Spinal cord (tissue), 10 donors: ENCODE measurements around the gene TMTC2. TPM values are rescaled to one million over a fixed set of nuclear protein-coding genes. Genes with fewer than 3 reads are reported as not detected.

Experiments
- DNase-seq, 6 donors: peaks; one replicate each; pipeline versions ENCODE4 v3.0.0 to v3.0.0-alpha.2; 2013 to 2015; ENCODE audit warnings: low spot score in 6 of 6, low read depth in 4 of 6
- H3K27ac ChIP-seq: one replicate; pipeline ENCODE4 v1.5.1; 2013; ENCODE audit warnings: low read depth, low read length, control low read depth
- H3K27me3 ChIP-seq: one replicate; pipeline ENCODE4 v1.6.1; 2013; ENCODE audit warnings: low read length; ENCODE audit not compliant: control insufficient read depth, insufficient read depth
- H3K36me3 ChIP-seq: one replicate; pipeline ENCODE4 v1.6.1; 2013; ENCODE audit warnings: low read length; ENCODE audit not compliant: control insufficient read depth, insufficient read depth
- H3K4me1 ChIP-seq: one replicate; pipeline ENCODE4 v1.6.1; 2013; ENCODE audit warnings: low read length; ENCODE audit not compliant: control insufficient read depth, insufficient read depth
- H3K4me3 ChIP-seq: one replicate; pipeline ENCODE4 v1.5.1; 2013; ENCODE audit warnings: low read depth, low read length, control low read depth
- H3K9me3 ChIP-seq: one replicate; pipeline ENCODE4 v1.6.1; 2013; ENCODE audit warnings: low read length; ENCODE audit not compliant: control insufficient read depth, insufficient read depth
- whole genome bisulfite sequencing: methylation state at CpG from one replicate; pipeline ENCODE4 v1.1.5; 2013; ENCODE audit warnings: missing lambda C conversion rate; ENCODE audit not compliant: insufficient coverage; 5-methylcytosine and 5-hydroxymethylcytosine counted together
- polyA plus RNA-seq, 2 donors: library from polyadenylated mRNA; unstranded; fragments of 120-200 nt; gene quantifications; one replicate each; pipeline ENCODE4 v1.2.1, GENCODE V29; 2013; ENCODE audit not compliant: insufficient read length in 2 of 2
- total RNA-seq, 2 donors: library from RNA; depleted of rRNA in 1 of 2; stranded (reverse); fragments of 120-200 nt in 1 of 2; fragments of >200 nt in 1 of 2; gene quantifications; one replicate each; pipeline versions ENCODE4 v1.2.3 to v1.2.4, GENCODE V29; 2013 to 2014
- donor health status: healthy.

The TMTC2 gene
- total and polyA plus RNA-seq, 4 donors, result 21.1 to 37.1 (median 27.7) TPM

GRCh38 chr12:82964446-82964845, 277.7 kb downstream of the TMTC2 start:
- no CpG with 5 or more reads among the region's 3 CpGs for WGBS
- DNase-seq, result peak in 1 of 6 donors; percentile 38
- H3K27ac ChIP-seq, result no peak overlapping the region

DNA sequence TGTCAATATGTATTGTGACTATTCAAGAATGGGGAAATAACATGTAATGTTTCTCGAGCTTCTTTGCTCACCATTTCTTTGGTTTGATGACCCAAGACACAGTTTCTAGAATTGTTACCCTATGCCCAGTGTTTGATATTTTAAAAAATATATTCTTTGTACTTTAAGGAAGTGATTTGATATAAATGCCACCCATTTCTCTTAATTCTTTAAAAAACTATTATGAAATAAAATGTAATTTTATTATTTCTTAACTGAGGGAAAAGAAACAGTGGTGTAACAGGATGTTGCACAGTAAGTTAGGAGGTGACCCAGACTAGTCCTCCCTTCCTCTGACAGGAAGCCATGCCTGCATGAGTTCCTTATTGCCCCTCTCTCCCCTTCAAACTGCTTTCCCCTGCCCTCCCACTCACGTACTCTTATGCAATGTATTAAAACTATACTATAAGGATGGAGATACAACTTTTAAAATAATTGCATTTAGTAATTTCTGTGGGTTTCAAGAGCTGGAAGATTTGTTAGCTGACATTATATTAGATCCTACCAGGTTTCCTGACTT, 279.4 kb downstream of the TMTC2 start:
- no CpG with 5 or more reads among the region's 2 CpGs for WGBS

More at GRCh38 chr12:82964446-82964845, 277.7 kb downstream of the TMTC2 start:
- H3K27me3 ChIP-seq, result no peaks in the 10 kb centered on the region
- no peaks in the 10 kb centered on the region for H3K36me3 ChIP-seq
- H3K4me3 ChIP-seq, result no peak overlapping the region
- H3K9me3 ChIP-seq, result no peaks in the 10 kb centered on the region
- H3K4me1 ChIP-seq, result no peaks in the 10 kb centered on the region

DNA sequence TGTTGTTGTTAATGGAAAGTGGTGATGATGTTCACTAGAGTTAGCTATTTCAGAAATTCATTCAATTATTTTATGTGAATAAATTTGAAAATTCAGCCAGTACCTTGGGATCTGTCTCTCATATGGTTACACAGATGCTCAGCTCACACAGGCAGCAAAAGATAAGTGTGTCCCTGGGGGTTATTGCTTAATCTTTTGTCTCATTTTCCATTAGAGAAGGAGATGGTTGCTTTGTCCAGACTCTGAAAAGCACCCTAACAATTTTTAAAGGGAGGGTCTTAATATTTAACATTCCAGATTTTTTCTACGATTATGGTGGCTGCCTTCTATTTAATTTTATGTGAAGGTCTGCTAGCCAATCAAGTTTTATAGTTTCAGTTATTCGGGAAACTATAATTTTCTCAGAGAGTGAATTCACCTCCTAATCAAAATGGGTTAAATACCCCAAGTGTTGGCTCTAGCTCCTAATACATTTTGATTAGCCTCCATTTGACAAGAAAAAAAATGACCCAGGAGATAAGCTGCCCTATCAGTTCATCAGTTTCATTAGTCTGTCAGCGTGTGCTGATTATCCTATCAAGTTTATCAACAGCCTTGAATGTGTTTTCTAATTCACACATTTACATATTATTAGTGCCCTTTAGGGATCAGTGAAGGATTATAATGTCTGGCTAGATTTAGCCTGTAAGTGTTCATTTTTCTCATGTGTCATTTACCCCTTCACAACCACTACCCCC, 282.1 kb downstream of the TMTC2 start:
- peak in 1 of 6 donors; percentile 68 for DNase-seq
- WGBS, result 67% methylated on average over 1 of the region's 3 CpGs
- no peaks in the 10 kb centered on the region for H3K36me3 ChIP-seq
- no peak overlapping the region for H3K27ac ChIP-seq
- no peaks in the 10 kb centered on the region for H3K27me3 ChIP-seq
- H3K4me1 ChIP-seq, result no peaks in the 10 kb centered on the region
- no peaks in the 10 kb centered on the region for H3K9me3 ChIP-seq
- no peak overlapping the region for H3K4me3 ChIP-seq

More for the DNA sequence above, 279.4 kb downstream of the TMTC2 start:
- H3K27me3 ChIP-seq, result no peaks in the 10 kb centered on the region
- no peak for DNase-seq
- no peak overlapping the region for H3K4me3 ChIP-seq
- H3K27ac ChIP-seq, result no peak overlapping the region
- no peaks in the 10 kb centered on the region for H3K36me3 ChIP-seq
- H3K9me3 ChIP-seq, result no peaks in the 10 kb centered on the region
- no peaks in the 10 kb centered on the region for H3K4me1 ChIP-seq

GRCh38 chr12:82970614-82971013, 283.9 kb downstream of the TMTC2 start:
- WGBS, result no CpG with 5 or more reads among the region's 3 CpGs
- Histone ChIP-seq H3K27ac (no peak overlapping the region), H3K27me3 (no peaks in the 10 kb centered on the region), H3K4me1 (no peaks in the 10 kb centered on the region), H3K9me3 (no peaks in the 10 kb centered on the region), H3K4me3 (no peak overlapping the region), H3K36me3 (no peaks in the 10 kb centered on the region)
- DNase-seq, result no peak

DNA sequence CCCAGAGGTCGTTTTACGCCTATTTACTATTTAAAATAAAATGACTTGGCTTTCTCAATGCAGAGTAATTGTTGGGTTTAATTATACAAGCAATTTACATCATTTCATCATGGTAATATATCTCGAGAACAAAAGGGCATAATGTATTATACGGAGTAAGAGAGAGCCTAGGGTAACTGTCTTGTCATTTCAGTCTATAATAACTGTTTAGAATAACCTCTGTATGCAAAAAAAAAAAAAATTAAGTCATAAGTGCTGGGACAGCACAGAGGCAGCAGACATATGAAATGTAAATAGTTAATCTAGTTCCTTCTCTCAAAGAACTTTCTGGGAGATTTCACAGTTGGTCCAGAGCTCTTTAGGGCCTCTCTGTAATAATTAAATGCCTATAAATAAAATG, 284.9 kb downstream of the TMTC2 start:
- Histone ChIP-seq H3K4me3 (no peak overlapping the region), H3K27me3 (no peaks in the 10 kb centered on the region), H3K4me1 (no peaks in the 10 kb centered on the region), H3K27ac (no peak overlapping the region), H3K36me3 (no peaks in the 10 kb centered on the region), H3K9me3 (no peaks in the 10 kb centered on the region)
- peak in 1 of 6 donors; percentile 54 for DNase-seq
- WGBS, result no CpG with 5 or more reads among the region's 4 CpGs

DNA sequence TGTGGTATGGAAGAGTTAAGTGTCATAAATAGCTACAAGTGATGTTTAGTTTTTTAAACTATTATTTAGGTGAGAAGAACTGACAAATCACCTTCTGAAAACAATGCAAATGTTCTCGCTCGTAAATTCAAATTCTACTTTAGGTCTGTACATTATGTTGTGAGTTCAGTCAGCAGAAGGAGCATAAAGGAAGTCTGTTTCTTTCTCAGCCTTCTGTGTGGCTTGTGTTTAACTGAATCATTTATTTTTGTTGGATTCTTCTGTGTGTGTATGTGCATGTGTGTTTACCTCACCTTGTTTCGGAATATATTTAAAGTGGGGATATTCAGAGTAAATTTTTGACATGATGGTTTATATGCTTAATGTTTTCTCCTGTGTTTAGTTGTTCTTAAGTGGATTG, 285.9 kb downstream of the TMTC2 start:
- H3K36me3 ChIP-seq, result no peaks in the 10 kb centered on the region
- WGBS, result 100% methylated on average over 1 of the region's 3 CpGs
- no peak overlapping the region for H3K27ac ChIP-seq
- no peaks in the 10 kb centered on the region for H3K4me1 ChIP-seq
- no peak overlapping the region for H3K4me3 ChIP-seq
- H3K9me3 ChIP-seq, result no peaks in the 10 kb centered on the region
- DNase-seq, result peak in 1 of 6 donors; percentile 20
- H3K27me3 ChIP-seq, result no peaks in the 10 kb centered on the region

DNA sequence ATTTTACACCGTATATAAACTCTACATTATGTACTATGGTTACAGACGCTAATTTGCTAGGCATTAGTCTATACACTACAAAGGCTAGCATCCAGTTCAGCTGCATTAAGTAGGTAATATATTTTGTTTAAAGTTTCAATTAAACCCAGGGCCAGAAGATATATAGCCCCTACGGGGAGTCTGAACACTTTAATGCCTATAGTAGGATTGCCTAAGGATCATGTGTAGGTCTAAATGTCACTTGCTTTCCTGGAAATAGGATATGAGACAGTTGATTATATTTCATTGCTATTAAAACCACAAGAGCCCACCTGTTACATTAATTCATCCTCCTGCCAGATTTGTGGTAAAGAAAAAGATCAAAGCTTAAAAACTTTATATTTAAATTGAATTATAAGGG, 286.9 kb downstream of the TMTC2 start:
- WGBS, result no CpG with 5 or more reads among the region's 3 CpGs
- Histone ChIP-seq H3K4me3 (no peak overlapping the region), H3K4me1 (no peaks in the 10 kb centered on the region), H3K27me3 (no peaks in the 10 kb centered on the region), H3K27ac (no peak overlapping the region), H3K9me3 (no peaks in the 10 kb centered on the region), H3K36me3 (no peaks in the 10 kb centered on the region)
- no peak for DNase-seq

DNA sequence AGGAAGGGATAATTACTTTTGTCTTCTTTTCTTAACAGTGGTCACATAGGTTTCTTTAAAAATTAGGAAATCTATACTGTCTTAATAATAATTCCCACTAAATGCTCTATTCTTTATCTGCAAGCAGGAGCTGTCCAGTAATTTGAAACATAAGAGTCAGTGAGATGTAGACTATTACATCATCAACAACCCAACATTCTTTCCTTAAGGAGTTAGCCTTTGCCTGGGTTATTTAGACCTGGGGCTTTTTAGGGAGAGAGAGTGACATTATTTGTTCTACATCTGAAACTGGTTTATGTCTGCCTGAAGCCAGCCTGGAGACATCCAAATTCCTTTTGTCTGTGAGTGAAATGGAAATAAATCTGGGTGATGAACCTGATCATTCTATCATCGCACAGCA, 294.4 kb downstream of the TMTC2 start:
- Histone ChIP-seq H3K4me3 (no peak overlapping the region), H3K4me1 (no peaks in the 10 kb centered on the region), H3K36me3 (peaks cover 2% of the 10 kb centered on the region), H3K27me3 (no peaks in the 10 kb centered on the region), H3K9me3 (no peaks in the 10 kb centered on the region), H3K27ac (no peak overlapping the region)
- no peak for DNase-seq
- WGBS, result no CpG with 5 or more reads among the region's 1 CpG

DNA sequence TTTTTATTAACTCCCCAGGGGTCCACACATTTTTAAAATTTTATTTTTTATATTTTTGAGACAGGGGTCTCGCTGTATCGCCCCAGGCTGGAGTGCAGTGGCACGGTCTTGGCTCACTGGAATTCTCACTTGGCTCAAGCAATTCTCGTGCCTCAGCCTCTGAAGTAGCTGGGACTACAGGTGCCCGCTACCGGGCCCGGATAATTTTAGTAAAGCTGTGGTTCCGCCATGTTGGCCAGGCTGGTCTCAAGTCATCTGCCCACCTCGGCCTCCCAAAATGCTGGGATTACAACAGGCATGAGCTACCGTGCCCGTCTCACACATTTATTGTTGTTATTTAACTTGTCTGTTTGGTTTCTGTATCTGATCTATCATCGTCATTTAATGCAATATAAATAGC, 307.4 kb downstream of the TMTC2 start:
- Histone ChIP-seq H3K4me1 (no peaks in the 10 kb centered on the region), H3K27me3 (no peaks in the 10 kb centered on the region), H3K27ac (no peak overlapping the region), H3K36me3 (peaks cover 5% of the 10 kb centered on the region), H3K9me3 (no peaks in the 10 kb centered on the region), H3K4me3 (no peak overlapping the region)
- 100% methylated on average over 8 of the region's 12 CpGs for WGBS
- no peak for DNase-seq

DNA sequence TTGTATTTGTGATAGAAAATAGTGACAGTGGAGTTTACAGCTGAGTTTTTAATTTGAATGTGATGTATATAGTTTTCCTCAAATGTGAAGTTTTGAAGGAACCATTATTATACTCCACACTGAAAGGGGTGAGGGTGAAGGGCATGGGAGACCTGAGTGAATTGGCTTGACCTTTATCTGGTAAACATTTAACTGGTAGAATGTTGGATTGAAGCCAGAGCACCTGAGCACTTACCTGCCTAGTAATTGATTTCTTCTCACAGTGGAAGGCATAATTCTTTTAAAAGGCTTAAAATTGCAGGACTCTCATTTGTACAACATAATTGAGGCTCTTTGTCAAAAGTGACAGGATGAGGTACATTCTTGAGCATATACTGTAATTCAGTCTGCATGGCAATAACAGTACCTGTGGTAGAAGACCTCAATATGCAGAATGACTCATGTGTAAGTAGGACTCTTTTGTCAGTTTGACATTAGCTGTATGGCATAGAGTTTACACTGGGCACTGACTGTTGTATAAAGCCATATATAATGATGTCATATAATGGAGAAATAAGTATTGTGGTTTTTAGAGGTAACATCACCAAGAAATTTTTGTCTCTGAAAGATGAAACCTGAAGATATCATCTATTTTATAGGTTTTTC, 309.6 kb downstream of the TMTC2 start:
- peaks cover 10% of the 10 kb centered on the region for H3K36me3 ChIP-seq
- no peaks in the 10 kb centered on the region for H3K27me3 ChIP-seq
- H3K4me1 ChIP-seq, result no peaks in the 10 kb centered on the region
- H3K4me3 ChIP-seq, result no peak overlapping the region
- H3K27ac ChIP-seq, result no peak overlapping the region
- peak in 1 of 6 donors; percentile 39 for DNase-seq
- H3K9me3 ChIP-seq, result no peaks in the 10 kb centered on the region
